Endothelial cell (in vitro differentiated cells): ENCODE measurements around the gene NSG2. TPM values are rescaled to one million over a fixed set of nuclear protein-coding genes. Genes with fewer than 3 reads are reported as not detected.
"Not testable (repeated sequence)": the region's sequence is repeated elsewhere in the genome, so short reads cannot be mapped to it uniquely, and the experiment has no call there.

Source experiments
- DNase-seq: peaks from one replicate; pipeline ENCODE4 v3.0.0; 2021; ENCODE audit warnings: low spot score
- H3K27ac Mint-ChIP-seq: one replicate; pipeline ENCODE4 v1.8.0; 2021; ENCODE audit warnings: mixed read lengths, inconsistent platforms; ENCODE audit not compliant: unreplicated experiment
- H3K27me3 Mint-ChIP-seq: one replicate; pipeline ENCODE4 v1.8.0; 2021; ENCODE audit warnings: mild to moderate bottlenecking, moderate library complexity, mixed read lengths, inconsistent platforms; ENCODE audit not compliant: unreplicated experiment
- H3K36me3 Mint-ChIP-seq: one replicate; pipeline ENCODE4 v1.8.0; 2021; ENCODE audit warnings: mild to moderate bottlenecking, low read depth, mixed read lengths, inconsistent platforms; ENCODE audit not compliant: unreplicated experiment
- H3K4me1 Mint-ChIP-seq: one replicate; pipeline ENCODE4 v1.8.0; 2021; ENCODE audit warnings: mild to moderate bottlenecking, mixed read lengths, inconsistent platforms; ENCODE audit not compliant: unreplicated experiment
- H3K4me3 Mint-ChIP-seq: one replicate; pipeline ENCODE4 v1.8.0; 2021; ENCODE audit warnings: mild to moderate bottlenecking, mixed read lengths, inconsistent platforms; ENCODE audit not compliant: unreplicated experiment
- H3K9me3 Mint-ChIP-seq: one replicate; pipeline ENCODE4 v1.8.0; 2021; ENCODE audit warnings: mixed read lengths, inconsistent platforms; ENCODE audit not compliant: unreplicated experiment
- CTCF ChIP-seq: fragments of 200-600 bp; sonication (generic); IDR thresholded peaks from one replicate; pipeline ENCODE4 v1.5.0; 2021; ENCODE audit warnings: antibody characterized with exemption; ENCODE audit not compliant: unreplicated experiment
- total RNA-seq: library from RNA; stranded (reverse); fragmentation: NEBNext Ultra II Directional; extraction: Animal tissue kit (Norgen Biotek cat#: 25700); gene quantifications from one replicate; pipeline ENCODE4 v1.2.1, GENCODE V29; 2021; ENCODE audit not compliant: unreplicated experiment

NSG2 gene
- total RNA-seq, 1 donor from 2014 or later: not detected

GRCh38 chr5:174097486-174098185, 52.1 kb downstream of the NSG2 start:
- no peak for DNase-seq
- H3K27me3 Mint-ChIP-seq: peaks cover 3% of the 10 kb centered on the region
- H3K9me3 Mint-ChIP-seq: no peaks in the 10 kb centered on the region
- no peaks in the 10 kb centered on the region for H3K4me1 Mint-ChIP-seq
- no peak overlapping the region for H3K27ac Mint-ChIP-seq
- no peak for TF ChIP-seq CTCF
- H3K36me3 Mint-ChIP-seq: no peaks in the 10 kb centered on the region
- H3K4me3 Mint-ChIP-seq: no peak overlapping the region

- Mint-ChIP-seq H3K27ac (no peak overlapping the region), H3K4me1 (no peaks in the 10 kb centered on the region), H3K9me3 (no peaks in the 10 kb centered on the region), H3K4me3 (no peak overlapping the region), H3K36me3 (no peaks in the 10 kb centered on the region), H3K27me3 (peaks cover 3% of the 10 kb centered on the region)
- no peak for TF ChIP-seq CTCF
- DNase-seq: no peak
These were observed 53.2 kb downstream of the NSG2 start for GRCh38 chr5:174098694-174099093.

- no peaks in the 10 kb centered on the region for H3K4me1 Mint-ChIP-seq
- no peaks in the 10 kb centered on the region for H3K36me3 Mint-ChIP-seq
- DNase-seq: no peak
- no peak overlapping the region for H3K27ac Mint-ChIP-seq
- no peaks in the 10 kb centered on the region for H3K9me3 Mint-ChIP-seq
- H3K27me3 Mint-ChIP-seq: peaks cover 3% of the 10 kb centered on the region
- H3K4me3 Mint-ChIP-seq: no peak overlapping the region
- no peak for TF ChIP-seq CTCF
These were observed 55.0 kb downstream of the NSG2 start for GRCh38 chr5:174100490-174100889.

- Mint-ChIP-seq H3K27ac (no peak overlapping the region), H3K4me1 (no peaks in the 10 kb centered on the region), H3K36me3 (no peaks in the 10 kb centered on the region), H3K27me3 (peaks cover 3% of the 10 kb centered on the region), H3K4me3 (no peak overlapping the region), H3K9me3 (no peaks in the 10 kb centered on the region)
- no peak for TF ChIP-seq CTCF
- no peak for DNase-seq
These were observed 55.8 kb downstream of the NSG2 start for GRCh38 chr5:174101195-174101730.

GRCh38 chr5:174102574-174102973, 57.1 kb downstream of the NSG2 start:
- H3K4me3 Mint-ChIP-seq, H3K27me3 Mint-ChIP-seq, H3K27ac Mint-ChIP-seq, H3K36me3 Mint-ChIP-seq, H3K4me1 Mint-ChIP-seq, DNase-seq, H3K9me3 Mint-ChIP-seq: not testable (repeated sequence)
